Sigmoid colon (tissue), 4 donors: Measurements from ENCODE around the gene CNGA2.

Source experiments
- POLR2A ChIP-seq, 2 donors: fragments of 450-650 bp; IDR thresholded peaks; one replicate each; pipeline ENCODE4 v1.6.1; 2016; ENCODE audit warnings: antibody characterized with exemption in 2 of 2, mild to moderate bottlenecking in 2 of 2, moderate library complexity in 2 of 2
- POLR2AphosphoS5 ChIP-seq, 4 donors: sonication (generic); formaldehyde crosslinking; IDR thresholded peaks; one replicate each; pipeline ENCODE4 v1.6.1; 2017; ENCODE audit warnings: antibody characterized with exemption in 4 of 4
- TF ChIP-seq, protein P1 (sequence below), 4 experiments: fragments of 450-650 bp in 3 of 4; fragments of 200-600 bp in 1 of 4; IDR thresholded peaks; one replicate each; pipeline ENCODE4 v1.5.1; 2016 to 2019; ENCODE audit warnings: antibody characterized with exemption in 4 of 4, mild to moderate bottlenecking in 3 of 4, moderate library complexity in 2 of 4

GRCh38 chrX:151712253-151712652 is 22.3 kb upstream of the CNGA2 start:
- TF ChIP-seq, protein P1, sequence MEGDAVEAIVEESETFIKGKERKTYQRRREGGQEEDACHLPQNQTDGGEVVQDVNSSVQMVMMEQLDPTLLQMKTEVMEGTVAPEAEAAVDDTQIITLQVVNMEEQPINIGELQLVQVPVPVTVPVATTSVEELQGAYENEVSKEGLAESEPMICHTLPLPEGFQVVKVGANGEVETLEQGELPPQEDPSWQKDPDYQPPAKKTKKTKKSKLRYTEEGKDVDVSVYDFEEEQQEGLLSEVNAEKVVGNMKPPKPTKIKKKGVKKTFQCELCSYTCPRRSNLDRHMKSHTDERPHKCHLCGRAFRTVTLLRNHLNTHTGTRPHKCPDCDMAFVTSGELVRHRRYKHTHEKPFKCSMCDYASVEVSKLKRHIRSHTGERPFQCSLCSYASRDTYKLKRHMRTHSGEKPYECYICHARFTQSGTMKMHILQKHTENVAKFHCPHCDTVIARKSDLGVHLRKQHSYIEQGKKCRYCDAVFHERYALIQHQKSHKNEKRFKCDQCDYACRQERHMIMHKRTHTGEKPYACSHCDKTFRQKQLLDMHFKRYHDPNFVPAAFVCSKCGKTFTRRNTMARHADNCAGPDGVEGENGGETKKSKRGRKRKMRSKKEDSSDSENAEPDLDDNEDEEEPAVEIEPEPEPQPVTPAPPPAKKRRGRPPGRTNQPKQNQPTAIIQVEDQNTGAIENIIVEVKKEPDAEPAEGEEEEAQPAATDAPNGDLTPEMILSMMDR (IDR thresholded peaks at IDR 0.05), result no peak
- TF ChIP-seq POLR2A (IDR thresholded peaks at IDR 0.05) (no peak), POLR2AphosphoS5 (IDR thresholded peaks at IDR 0.05) (no peak)
